NCI-H2081 (cell line): ENCODE results near the gene MAGEA9.
A peak's percentile ranks its signal among the peaks of the same experiment; 100 is the strongest.
"Not testable (repeated sequence)": the region's sequence is repeated elsewhere in the genome, so short reads cannot be mapped to it uniquely, and the experiment has no call there.

Experiments
- DNase-seq, 2 experiments: peaks; one replicate each; lab custom pipeline; 2025; lab: John Stamatoyannopoulos, UW

Gene MAGEA9, protein sequence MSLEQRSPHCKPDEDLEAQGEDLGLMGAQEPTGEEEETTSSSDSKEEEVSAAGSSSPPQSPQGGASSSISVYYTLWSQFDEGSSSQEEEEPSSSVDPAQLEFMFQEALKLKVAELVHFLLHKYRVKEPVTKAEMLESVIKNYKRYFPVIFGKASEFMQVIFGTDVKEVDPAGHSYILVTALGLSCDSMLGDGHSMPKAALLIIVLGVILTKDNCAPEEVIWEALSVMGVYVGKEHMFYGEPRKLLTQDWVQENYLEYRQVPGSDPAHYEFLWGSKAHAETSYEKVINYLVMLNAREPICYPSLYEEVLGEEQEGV

DNA sequence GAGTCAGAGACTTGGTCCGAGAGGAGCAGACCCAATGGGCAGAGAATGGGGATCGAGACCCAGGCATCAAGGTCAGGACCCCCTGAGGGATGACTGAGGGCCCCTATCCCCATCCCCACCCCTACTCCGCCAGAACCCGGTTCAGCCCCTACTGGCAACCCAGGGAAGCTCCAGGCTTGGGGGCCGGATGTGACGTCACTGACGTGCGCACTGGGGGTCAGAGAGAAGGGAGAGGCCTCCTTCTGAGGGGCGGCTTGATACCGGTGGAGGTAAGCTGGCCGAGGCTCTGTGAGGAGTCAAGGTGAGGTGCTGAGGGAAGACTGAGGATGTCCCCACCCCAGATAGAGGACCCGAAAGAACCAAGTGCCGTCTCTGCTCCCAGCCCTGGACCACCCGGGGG is at the start of gene MAGEA9:
MAGEA9 (plus strand) TSS at position 204 of the 400 bp plus-strand sequence. CDS start 4,281 bp downstream, outside the sequence.
- not testable (repeated sequence) for DNase-seq

DNA sequence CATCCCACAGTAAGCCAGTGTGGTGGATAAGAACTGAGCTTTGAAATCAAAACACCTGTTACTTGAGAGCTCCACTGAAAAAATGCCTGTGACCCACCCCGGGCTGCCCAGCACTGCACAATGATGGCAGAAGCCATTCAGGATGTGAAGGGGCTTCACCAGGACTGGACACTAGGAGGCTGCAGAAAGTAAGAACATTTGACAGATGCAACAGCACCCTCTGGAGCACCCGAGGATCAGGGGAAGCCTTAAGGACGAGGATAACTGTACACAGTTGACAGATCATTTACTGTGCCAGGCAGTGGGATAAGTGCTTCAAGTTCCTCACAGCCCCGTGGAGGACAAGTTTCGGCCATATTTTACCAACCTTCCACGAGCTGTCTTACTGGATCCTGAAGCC is 39.5 kb upstream of the MAGEA9 start:
- not testable (repeated sequence) for DNase-seq

DNA sequence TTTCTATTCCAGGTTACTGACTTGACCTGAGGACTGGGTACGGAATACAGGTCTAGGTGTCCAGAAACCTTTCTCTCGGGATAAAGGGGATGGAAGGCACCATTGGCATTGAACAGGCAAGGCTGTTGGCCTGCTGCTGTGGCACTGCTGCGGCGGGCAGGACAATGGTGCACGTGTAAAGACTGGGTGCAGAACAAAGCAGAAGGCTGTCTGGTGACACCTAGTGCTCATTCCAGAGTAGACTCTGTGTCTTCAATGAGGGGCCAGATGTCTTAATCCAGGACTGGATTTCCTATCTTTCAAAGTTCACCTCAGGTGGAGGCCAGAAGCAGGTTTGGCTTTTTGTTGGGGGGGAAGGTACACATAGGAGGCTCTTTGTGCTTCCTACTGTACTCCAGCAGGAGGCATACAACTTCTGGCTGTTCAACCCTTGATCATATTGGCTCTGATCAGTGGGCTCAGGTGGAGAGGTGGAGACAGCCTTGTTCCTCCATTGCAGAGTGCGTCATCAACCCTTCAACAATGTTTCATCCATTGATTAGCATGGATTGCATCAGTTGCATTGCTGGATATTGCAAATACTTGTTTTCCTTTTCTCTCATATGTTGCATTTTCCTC is 35.2 kb upstream of the MAGEA9 start:
- not testable (repeated sequence) for DNase-seq

DNA sequence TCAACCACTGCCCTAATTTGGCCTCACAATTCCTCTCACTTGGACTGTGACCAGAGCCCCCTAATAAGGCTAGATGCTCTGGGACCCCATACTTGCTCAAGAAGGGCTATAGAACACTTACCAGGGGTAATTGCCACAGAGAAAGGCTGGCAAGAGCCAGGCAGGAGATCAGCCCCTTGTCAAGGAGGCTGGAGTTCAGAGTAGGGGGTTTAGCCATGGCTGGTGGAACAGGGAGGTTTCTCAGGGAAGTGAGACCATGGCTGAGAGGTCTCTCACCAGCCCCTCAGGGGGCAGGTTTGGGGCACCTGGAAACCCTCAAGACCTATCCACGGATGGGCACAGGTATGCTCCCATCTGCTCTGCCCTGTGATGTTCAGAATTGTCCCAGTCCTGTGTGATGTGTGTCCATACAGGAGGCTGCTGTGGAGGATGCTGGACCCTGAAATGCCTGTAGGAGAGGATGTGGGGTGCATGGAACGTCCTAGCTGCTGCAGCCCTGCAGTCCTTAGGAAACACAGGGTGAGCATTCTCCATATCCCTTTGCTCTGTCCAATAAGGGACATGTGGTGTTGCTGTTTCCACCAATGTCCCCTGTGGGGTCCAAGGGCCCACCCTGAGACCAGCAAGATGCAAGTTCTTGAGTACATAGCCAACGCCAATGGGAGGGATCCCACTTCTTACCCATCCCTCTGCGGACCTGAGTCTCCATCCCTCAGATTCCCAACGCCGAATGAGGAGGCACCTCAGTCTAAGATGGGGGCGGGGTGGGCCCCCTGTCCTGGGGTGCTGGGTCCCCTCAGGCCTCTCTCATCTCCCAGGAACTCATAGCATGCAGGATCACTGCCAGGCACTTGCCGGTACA is 24.3 kb upstream of the MAGEA9 start:
- no peak for DNase-seq

DNA sequence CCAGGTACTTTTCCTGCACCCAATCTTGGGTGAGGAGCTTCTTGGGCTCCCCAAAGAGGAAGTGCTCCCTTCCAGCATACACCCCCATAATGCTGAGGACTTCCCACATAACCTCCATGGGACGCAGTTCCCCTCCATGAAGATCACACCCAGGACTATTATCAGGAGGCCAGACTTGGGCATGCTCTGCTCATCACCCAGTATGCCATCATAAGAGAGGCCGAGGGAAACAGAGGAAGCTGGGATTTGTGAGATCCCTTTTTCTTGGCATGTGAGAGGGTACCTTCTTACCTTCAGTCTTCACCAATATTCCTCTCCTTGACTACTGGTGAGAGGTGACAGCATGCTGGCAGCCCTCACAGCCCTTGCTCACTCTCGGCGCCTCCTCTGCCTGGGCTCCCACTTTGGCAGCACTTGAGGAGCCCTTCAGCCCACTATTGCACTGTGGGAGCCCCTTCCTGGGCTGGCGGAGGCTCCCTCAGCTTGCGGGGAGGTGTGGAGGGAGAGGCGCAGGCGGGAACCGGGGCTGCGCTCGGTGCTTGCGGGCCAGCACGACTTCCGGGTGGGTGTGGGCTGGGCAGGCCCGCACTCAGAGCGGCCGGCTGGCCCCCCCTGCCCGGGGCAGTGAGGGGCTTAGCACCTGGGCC is 23.5 kb upstream of the MAGEA9 start:
- no peak for DNase-seq

DNA sequence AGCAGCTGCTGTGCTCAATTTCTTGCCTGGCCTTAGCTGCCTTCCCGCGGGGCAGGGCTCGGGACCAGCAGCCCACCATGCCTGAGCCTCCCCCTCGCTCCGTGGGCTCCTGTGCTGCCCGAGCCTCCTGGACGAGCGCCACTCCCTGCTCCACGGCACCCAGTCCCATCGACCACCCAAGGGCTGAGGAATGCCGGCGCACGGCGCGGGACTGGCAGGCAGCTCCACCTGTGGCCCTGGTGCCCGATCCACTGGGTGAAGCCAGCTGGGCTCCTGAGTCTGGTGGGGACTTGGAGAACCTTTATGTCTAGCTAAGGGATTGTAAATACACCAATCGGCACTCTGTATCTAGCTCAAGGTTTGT is 23.0 kb upstream of the MAGEA9 start:
- DNase-seq: not testable (repeated sequence)

DNA sequence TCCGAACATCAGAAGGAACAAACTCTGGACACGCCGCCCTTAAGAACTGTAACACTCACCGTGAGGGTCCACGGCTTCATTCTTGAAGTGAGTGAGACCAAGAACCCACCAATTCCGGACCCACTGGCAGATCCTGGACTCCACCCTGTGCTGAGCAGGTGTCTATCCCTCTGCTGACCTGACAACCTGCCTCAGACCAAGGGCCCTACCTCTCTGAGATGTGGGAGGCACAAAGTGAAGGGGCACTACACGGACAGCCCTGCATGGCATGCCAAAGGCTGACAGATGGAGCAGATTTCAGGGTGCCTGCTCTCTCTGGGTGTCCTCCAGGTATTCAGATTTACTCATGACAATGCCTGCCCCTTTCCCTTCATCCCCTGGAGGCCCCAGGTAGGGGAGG is 21.9 kb upstream of the MAGEA9 start:
- no peak for DNase-seq

DNA sequence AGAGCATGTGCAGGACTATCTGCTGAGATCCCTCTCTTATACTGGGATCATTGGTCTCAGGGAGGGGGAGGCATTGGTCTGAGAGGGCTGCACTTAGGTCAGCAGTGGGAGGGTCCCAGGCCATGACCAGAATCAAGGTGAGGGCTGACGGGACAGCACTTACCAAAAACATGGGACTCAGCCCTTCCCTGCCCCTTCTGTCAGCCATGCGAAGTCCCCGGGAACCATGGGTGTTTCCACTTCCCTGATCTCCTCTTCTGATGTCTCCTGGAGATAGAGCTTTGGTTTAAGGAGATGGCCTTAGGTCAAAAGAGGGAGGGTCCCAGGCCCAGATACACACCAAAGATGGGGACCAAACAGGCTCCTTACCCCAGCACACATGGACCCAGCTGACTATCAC is 20.8 kb upstream of the MAGEA9 start:
- no peak for DNase-seq

DNA sequence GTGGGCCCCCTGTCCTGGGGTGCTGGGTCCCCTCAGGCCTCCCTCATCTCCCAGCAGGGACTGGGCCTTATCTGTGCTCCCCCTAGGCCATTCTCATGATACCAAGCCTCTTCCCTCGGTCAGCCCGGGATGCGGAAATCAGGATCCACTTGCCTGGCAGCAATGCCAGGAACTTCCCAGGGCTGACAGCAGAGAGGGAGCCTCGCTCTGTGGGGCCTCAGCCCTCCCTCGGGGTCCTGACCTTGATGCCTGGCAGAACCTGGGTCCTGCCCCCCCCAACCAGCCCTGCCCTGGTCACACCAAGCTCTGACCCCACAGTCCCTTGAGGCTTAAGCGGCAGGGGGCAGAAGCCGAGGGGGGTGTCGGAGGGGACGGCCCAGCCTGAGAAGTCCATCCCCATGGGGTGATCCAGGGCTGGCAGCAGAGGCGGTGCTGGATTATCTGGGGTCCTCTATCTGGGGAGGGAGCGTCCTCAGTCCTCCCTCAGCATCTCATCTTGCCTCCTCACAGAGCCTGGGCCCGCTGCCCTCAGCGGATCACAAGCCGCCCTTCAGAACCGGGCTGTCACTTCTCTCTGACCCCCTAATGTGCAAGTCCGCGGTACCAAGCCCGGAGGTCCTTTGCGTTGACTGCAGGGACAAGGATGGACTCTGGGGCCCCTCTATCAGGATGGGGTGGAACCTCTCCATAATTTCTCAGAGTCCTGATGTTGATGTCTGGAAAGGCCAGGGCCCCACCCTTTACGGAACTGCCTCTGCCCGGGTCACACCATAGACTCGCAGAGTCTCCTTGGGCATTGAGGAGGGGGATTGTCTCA is 19.7 kb upstream of the MAGEA9 start:
- not testable (repeated sequence) for DNase-seq

DNA sequence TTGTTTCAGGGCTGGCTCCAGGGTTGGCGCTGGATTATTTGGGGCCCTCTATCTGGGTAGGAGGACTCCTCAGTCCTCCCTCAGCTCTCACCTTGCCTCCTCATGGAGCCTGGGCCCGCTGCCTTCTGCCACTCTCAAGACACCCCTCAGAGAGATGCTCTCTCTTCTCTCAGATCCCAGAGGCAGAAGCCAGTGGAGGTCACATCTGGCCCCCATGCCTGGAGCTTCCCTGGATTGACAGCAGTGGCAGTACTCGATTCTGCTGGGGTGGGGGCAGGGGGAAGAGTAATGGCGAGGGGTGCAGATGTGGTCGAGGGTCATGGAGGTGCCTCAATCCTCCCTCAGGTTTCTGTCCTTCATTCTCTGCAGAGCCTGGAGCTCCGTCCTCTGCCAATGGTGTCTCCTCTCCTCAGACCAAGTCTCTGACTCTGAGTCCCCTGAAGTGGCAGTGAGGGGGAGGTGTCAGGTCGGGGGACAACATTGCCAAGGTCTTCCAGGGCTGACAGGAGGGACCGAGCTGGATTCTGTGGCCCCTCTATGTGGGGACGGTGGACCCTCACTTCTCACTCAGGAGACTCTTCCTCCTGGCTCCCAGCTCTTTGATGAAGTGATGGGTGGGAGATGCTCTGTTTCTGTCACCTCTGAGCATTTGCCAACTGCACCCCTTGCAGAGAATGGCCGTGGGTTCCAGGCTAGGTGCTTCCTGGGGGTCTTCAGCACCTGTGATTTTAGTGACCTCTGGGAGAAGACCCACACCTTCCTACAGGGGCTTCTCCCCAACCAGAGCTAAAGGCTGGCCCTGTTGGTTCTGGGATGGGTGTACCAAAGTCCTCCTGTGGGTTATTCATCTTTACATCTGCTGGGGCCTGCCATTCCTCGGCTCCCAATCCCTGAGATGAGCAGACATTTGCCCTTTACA is 18.8 kb upstream of the MAGEA9 start:
- no peak for DNase-seq

DNA sequence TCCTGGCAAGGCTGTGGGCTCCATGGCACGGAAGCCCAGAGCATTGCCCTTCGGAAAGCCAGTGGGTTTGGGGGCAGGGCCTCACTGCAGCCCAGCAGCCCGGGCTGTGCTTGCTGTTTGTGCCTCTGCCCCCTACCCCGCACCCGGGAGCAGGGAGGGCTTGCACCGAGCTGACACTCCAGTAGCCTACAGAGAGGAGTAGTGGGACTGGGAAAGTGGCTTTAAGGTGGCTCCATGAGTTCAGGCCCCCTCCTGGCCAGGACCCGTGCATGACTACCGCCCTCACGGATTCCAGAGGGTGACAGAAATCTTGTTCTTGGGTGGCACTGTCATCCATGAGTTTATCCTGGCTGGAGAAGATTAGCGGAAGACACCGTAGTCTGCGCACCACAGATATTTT is 11.4 kb upstream of the MAGEA9 start:
- DNase-seq: not testable (repeated sequence)

DNA sequence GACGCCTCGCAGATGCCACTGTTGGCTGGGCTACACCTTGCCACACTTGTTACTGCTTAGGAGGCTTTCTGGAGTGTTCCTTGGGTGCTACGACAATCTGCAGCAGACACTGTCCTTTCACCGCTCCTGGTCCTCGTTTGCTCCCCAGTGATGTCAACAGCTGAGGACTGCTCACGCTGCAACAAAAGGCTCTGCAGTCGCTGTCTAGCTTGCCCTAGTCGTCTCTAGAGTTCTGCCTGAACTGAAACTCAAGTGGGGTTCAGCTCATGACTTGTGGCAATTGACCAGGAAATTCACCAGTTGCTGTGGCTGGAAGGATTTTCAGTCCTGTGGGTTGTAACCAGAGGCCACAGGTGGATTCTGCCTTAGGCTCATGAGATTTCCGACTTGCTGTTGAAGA is 8.7 kb upstream of the MAGEA9 start:
- DNase-seq: not testable (repeated sequence)

DNA sequence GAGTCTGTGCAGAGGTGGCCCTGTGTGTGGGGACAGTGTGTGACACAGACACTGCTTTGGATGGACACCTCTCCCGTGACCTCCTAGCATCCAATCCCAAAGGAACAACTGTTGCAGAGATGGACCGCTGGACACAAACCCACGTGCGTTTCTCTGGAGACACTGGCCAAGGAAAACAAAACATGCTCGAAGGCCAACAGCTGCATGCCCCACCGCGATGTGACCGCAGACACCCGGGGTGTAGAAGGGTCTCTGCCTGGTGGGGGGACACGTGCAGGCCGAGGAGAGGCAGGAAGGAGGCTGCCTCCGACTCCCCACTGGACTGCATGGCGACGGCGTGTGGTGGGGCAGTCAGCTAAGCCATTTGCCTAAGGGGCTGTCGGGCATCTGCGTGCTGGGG is 8.0 kb upstream of the MAGEA9 start, which contains the start of gene HSFX1:
HSFX1 (plus strand) TSS at position 301 of the 400 bp plus-strand sequence. CDS start 614 bp downstream, outside the sequence.
- not testable (repeated sequence) for DNase-seq

DNA sequence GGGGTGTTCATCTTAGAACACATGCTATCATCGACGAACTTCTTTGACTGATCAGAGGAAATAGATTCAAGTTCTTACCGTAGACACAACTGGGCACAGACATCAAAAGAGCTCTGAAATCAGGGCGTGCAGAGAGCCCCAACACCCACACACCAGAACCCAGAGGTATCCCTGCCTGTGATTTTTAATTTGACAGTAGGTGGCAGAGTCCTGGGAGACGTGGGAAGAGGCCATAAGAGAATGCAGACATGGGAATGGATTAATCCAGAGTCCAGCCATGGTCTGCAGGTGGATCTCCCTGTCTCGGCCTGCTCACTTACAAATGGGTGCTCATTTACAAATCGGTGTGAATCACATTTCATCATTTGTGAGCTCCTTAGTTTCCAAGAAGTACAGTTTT is 3.7 kb upstream of the MAGEA9 start:
- DNase-seq: not testable (repeated sequence)

DNA sequence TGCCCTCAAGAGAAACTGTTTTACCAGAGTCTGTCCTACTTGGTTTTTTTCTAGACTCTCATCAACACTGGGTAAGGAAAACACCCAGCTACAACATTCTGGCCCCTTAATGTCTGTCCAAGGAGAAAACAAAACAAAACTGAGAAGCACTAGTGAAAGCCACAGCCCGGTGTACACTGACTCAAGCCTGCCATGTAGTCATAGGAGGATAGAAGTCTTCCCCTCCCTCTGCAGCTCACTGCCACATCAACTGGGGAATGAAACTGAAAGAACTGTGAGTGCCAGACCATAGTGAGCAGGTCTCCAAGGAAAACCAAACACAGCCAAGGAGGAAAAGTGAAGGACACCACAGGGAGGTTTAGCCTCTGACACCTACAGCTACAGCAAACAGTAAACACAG is 13.8 kb downstream of the MAGEA9 start:
- not testable (repeated sequence) for DNase-seq

DNA sequence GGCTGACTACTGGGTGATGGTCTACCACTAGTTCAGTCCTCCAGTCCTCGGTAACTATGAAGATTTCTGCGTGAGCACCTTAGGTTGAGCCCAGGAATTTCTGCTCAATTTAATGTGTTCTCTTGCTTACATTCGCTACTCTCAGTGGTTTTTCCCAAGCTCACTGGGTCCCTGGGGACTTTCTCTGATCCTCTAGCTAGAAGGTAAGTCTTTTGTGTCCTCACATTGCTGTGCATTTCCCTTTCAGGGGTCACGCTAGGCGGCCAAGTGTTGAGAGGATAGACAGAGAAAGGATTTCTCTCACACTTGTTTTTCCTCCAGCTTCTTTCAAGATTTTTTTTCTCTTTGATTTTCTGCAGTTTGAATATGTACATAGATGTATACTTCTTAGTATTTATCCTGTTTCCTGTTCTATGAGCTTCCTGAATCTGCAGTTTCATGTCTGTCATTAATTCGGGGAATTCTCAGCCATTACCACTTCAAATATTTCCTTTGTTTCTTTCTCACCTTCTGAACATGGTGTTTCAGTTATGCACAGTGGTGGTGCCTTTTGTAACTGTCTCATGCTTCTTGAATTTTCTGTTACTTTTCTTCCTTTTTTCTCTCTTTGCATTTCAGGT is 17.5 kb downstream of the MAGEA9 start:
- DNase-seq: no peak

DNA sequence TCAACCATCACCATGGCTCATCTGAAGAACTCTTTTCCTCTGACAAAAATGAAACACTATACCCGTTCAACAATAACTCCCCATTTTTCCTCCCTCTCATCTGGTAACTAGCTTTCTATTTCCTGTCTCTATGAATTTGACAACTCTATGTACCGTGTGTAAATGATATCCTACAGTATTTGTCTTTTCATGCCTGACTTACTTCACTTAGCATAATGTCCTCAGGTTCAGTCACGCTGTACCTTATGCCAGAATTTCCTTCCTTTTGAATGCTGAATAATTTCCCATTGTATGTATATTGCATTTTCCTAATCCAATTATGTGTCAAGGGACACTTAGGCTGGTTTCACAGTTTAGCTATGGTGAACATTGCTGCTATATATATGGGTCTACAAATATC is 18.2 kb downstream of the MAGEA9 start:
- peak in 1 of 2 experiments; percentile 19 for DNase-seq

DNA sequence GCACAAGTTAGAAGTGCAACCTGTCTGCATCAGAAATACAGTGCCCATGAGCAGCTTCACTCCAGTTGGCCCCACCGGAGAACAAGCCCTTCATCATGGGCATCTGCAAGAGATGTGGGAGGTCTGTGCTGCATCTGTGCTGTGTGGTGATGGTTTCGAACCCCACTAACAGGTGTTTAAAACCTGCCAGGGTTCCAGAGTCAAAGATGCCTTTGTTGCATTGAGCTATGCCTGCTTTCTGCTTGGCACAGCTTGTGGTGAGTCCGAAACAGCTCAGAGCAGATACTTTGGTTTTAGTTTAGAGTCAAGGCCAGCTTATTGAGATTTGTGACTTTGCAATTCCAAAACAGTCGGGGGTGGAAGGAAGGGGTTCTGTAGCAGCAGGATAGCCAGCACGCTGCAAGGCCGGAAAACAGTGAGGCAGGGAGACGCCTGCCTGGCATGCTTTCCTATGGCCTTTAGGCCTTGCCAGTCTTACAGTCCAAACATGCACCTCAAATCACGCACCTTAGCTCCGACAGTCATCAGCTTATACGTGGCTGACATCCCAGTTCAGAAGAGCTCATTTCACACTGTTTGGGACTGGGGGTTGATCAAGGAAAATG is 21.8 kb downstream of the MAGEA9 start:
- DNase-seq: no peak

DNA sequence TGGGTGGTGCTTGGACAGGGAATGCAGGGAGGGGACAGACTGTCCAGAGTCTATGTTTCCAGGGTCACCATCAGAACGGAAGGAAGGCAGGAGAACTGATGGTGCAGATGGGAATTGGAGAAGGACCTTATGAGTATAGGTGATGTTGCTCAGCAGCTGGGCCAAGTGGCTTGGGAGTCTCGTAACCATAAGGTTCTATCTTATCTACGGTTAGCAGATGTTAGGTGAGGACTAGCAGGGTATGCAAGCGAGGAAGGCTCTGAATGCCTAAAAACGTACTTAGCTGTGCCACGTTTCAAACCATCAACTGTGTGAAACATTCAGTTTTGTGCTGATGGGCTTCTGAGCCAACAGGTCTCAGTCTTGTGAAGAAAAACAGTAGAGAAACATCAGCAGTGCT is 22.4 kb downstream of the MAGEA9 start:
- DNase-seq: no peak
